HG03521 (cell line): ENCODE measurements around the gene TMEM181.
"Not testable (repeated sequence)": the region's sequence is repeated elsewhere in the genome, so short reads cannot be mapped to it uniquely, and the experiment has no call there.

ENCODE experiments used
- ATAC-seq: cut with Tn5 transposase; IDR thresholded peaks from one replicate; pipeline ENCODE4 v1.9.1; 2021; ENCODE audit warnings: mild to moderate bottlenecking, moderate library complexity; ENCODE audit not compliant: unreplicated experiment

The TMEM181 gene

GRCh38 chr6:158655569-158656450 lies 95.9 kb downstream of the TMEM181 start:
- ATAC-seq = no peak

GRCh38 chr6:158656986-158657385 lies 97.1 kb downstream of the TMEM181 start:
- not testable (repeated sequence) for ATAC-seq

GRCh38 chr6:158660333-158660754 lies 100.5 kb downstream of the TMEM181 start:
- no peak for ATAC-seq

- ATAC-seq = no peak
These were observed 101.3 kb downstream of the TMEM181 start for GRCh38 chr6:158661156-158661685.

- no peak for ATAC-seq
These were observed 102.7 kb downstream of the TMEM181 start for GRCh38 chr6:158662607-158662953.

GRCh38 chr6:158662954-158663624 lies 103.2 kb downstream of the TMEM181 start:
- no peak for ATAC-seq

- no peak for ATAC-seq
These were observed 103.8 kb downstream of the TMEM181 start for GRCh38 chr6:158663625-158664165.

- ATAC-seq = no peak
These were observed 105.4 kb downstream of the TMEM181 start for GRCh38 chr6:158665332-158665731.

- no peak for ATAC-seq
These were observed 106.9 kb downstream of the TMEM181 start for GRCh38 chr6:158666628-158667359.

- no peak for ATAC-seq
These were observed 107.6 kb downstream of the TMEM181 start for GRCh38 chr6:158667360-158667981.

- ATAC-seq = no peak
These were observed 108.8 kb downstream of the TMEM181 start for GRCh38 chr6:158668707-158669103.

GRCh38 chr6:158669145-158670035 lies 109.5 kb downstream of the TMEM181 start:
- ATAC-seq = no peak

GRCh38 chr6:158672119-158672518 lies 112.2 kb downstream of the TMEM181 start:
- not testable (repeated sequence) for ATAC-seq

GRCh38 chr6:158672726-158673125 lies 112.8 kb downstream of the TMEM181 start:
- ATAC-seq = no peak

- ATAC-seq = no peak
These were observed 114.6 kb downstream of the TMEM181 start for GRCh38 chr6:158674342-158675131.

GRCh38 chr6:158677094-158677493 lies 117.2 kb downstream of the TMEM181 start:
- not testable (repeated sequence) for ATAC-seq

- no peak for ATAC-seq
These were observed 118.2 kb downstream of the TMEM181 start for GRCh38 chr6:158677906-158678578.

- no peak for ATAC-seq
These were observed 120.1 kb downstream of the TMEM181 start for GRCh38 chr6:158680015-158680414.
